GM19438 (cell line): ENCODE results near the gene STXBP5.

ENCODE experiments used
- ATAC-seq: cut with Tn5 transposase; IDR thresholded peaks from one replicate; pipeline ENCODE4 v1.9.1; 2021; ENCODE audit warnings: low read depth; ENCODE audit not compliant: unreplicated experiment

STXBP5 gene

DNA sequence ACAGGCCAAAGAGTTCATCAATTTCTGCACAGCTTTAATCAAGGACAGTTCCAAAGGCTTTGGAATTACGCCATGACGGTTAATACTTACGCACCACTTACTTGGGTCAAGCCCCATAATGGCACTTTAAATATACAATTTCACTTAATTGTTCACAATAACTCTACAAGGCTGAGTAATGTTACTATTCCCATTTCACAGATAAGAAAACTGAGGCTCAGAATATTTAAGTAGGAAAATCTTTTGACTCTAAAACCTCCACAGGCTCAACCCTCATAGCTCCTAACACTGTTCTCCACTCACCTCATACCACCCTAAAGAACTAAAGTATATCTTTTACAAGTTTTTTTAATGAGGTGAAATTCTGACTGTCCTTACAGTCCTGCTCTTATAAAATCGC is 212.4 kb downstream of the STXBP5 start:
- ATAC-seq = no peak

DNA sequence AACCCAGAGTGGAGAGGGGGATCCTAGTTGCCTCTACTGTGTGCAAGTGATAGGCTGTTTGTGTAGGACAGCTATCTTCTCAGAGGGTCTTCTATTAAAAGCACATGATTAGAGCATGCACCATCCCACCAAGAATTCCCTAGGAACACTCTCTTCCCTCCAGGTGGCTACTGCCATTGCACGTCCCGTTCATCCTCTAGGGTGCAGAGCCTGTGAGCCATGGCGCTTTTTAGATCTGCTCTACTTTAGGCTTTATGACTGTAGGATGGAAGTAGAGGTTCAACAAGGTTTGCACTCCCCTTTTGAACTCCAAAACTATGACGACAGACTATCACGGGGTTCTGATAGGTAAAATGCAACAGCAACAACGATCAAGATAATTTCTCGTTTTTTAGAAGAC is 213.7 kb downstream of the STXBP5 start:
- ATAC-seq = no peak

DNA sequence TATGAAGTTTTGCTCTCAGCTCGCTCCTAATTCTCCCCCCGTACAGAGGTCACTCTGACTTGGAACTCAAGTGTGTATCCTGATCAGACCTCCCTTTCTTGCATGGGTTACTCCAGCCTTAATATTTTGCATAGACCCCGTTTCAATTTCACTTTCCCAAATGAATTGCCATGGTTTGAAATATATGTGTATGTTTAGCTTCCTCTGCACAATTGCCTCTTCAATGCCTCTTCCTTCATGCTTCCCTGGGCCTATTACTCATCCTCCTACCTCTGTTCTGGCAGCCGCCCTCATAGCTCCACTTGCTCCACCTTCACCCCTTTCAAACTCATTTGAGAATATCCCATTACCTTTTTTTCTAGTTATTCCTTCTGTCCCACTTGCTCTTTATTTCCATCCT is 214.3 kb downstream of the STXBP5 start:
- no peak for ATAC-seq

DNA sequence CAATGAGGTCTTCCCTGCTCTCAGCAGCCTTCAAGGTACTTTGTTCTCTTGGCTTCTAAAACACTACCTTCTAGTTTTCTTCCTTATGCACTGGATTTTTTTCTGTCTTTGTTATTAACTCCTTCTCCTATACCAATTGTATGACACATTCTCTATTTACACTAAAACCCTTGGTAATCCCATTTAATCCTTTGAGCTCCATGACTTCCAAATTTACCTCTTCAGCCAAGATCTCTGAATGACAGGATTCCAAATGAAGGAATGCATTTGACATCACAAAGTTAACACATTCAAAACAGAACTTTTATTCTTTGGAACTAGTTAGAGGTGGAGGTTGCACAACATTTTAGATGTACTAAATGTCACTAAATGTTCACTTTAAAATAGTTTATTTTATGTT is 217.7 kb downstream of the STXBP5 start:
- ATAC-seq = no peak

DNA sequence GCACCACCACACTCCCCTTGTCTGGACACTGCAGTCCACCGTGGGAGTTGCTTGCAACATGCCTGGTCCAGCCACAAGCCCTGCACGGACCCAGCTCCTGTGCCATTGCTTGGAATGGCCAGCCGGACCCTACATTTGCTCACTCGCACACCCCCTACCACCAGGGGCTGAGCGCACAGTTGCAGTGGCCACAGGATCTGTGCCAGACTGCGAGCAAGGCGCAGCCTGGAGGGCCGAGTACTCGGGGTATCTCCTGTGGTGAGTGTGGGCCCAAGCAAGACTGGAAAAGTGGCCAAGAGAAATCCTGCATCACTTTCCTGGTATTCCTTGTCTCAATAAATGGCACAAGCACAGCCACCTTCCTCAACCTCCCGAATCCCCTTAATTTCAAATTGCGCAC is 218.9 kb downstream of the STXBP5 start:
- ATAC-seq = no peak

DNA sequence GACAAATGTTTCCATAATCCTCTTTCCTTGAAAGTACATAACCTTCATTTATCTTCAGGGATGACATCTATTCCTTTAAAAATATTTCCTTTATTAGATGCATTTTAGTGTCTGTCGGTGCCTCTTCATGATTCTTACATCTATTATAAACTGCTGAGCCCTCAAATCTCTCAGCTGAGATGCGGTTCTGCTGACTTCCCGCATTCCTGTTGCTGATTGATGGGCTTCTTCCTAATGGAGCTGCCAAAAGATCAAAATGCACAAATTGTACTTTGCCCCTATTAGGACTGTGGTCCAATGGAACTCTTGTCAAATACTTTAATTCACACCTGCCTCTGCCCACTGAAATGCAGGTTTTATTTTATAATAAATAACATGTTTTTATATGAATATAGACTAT is 225.6 kb downstream of the STXBP5 start:
- ATAC-seq = no peak

DNA sequence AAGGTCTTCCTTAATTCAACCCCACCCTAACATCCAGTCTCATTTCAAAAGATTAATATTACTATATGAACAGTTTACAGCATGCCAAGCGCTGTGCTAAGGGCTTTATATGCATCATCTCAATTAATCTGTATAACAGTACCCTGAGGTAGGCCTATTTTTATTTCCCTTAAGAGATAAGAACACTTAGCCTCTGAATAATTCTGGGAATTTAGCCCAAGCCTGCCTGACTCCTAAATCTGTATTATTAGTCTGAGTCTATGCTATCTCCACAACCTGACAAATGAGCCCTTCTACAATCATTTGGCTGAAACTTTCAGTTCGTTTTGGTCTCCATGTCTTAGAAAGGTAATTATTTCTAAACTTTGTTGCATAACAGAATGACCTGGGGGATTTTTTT is 226.6 kb downstream of the STXBP5 start:
- ATAC-seq = no peak

DNA sequence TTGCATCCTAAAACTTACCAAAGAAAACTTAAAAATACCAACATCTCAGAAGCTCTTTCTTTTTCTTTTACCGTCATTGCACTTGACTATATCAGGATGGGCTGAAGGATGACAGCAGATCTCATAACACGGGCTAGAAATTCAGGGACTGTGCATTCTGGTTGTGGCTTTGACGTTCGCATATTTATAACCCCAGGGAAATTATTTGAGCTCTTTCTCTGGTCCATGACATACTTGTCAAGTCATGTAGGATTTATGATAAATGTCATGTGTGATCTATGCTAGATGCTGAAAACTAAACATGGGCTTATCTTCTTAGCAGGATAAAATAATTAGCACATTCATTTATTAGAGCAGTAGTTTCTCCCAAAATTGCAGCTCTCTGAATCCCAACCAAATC is 229.9 kb downstream of the STXBP5 start:
- no peak for ATAC-seq

DNA sequence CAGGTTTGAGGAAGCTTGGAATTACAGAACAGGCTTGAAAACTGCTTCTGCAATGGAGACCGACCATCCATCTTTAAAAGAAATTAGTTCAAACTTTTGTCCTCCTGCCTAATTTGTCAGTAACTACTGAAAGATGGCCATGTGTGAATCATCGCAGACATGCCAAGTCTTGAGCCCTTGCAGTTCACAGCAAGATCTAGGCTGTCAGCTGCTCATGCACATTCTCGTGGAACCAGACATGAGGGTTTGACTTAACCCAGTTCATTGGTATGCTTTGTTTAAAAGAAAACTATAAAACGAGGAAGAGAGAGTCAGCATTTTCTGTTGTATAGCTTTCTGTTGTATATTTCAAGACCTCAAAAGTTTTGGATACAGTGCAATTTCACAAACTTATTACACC is 230.3 kb downstream of the STXBP5 start:
- no peak for ATAC-seq

DNA sequence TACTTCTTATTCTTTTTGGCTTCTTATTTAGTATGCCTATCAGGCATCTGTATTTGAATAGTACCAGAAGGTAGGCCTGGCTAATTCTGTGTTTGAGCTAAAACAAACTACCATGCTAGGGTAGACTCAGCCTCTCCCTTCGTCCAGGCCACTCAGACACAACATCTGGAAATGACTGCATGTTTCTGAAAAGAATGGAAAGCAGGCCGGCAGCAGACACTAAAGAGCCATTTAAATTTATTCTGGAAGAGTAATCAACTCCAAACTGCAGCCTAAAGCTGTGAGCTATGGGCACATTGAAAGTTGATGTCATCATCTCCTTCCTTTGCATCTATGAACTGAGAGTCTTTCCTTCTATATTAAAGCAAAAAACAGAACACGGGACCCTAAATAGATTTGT is 233.4 kb downstream of the STXBP5 start:
- no peak for ATAC-seq

DNA sequence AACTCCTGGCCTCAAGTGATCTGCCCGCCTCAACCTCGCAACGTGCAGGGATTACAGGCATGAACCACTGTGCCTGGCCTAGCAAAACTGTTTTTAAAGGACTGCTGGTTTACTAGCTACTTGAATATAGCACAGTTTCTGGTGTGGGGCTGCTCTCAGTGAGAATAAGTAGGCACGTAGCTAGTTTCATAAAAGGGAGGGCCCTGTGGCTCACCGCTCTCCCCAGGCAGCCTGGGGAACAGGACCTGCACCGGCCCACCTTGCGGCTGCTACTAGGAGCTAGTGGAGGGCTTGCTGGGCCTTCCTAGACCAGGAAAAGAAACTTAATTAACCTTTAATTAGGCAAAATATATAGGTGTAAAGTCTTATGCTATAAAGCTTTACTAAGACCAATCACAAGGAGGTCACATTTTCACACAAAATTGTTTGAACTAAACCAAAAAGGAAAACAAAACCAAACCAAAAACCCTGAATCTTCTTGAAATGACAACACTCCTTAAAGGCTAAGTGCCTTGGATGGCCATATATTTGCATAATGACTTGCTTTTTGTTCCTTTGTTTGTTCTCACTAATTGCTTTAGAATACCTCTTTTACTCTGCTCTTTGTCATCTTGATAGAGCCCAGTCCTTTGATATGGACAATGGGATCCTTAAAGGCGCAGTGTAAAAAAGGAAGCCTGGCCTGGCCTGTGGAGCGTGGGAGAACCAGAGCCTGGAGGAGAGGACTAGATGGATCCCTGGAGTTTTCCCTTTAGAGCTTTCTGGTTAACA is 234.7 kb downstream of the STXBP5 start:
- no peak for ATAC-seq
